GM19468 (cell line): ENCODE data around the gene RCVRN.

ENCODE experiments used
- ATAC-seq: cut with Tn5 transposase; IDR thresholded peaks from one replicate; pipeline ENCODE4 v1.9.1; 2021; ENCODE audit warnings: mild to moderate bottlenecking, moderate library complexity, moderate number of reproducible peaks; ENCODE audit not compliant: unreplicated experiment; ENCODE audit errors: extremely low read depth

Gene RCVRN

GRCh38 chr17:9862220-9862619, 42.9 kb downstream of the RCVRN start:
- ATAC-seq: no peak

- no peak for ATAC-seq
These were observed 44.2 kb downstream of the RCVRN start for GRCh38 chr17:9860851-9861250.

- no peak for ATAC-seq
These were observed 45.3 kb downstream of the RCVRN start for GRCh38 chr17:9859781-9860180.

- no peak for ATAC-seq
These were observed 50.0 kb downstream of the RCVRN start for GRCh38 chr17:9855036-9855435.

GRCh38 chr17:9854255-9854654, 50.8 kb downstream of the RCVRN start:
- ATAC-seq: no peak

- ATAC-seq: no peak
These were observed 54.9 kb downstream of the RCVRN start for GRCh38 chr17:9850151-9850550.
